NOMO-1 treated with DMSO at 0.1 percent for 48 hours (cell line): ENCODE results near the gene APC2.

Experiments used
- DNase-seq: peaks from one replicate; lab custom pipeline; 2025; ENCODE audit not compliant: unreplicated experiment; lab: John Stamatoyannopoulos, UW

APC2 gene

GRCh38 chr19:1446713-1447481 lies 3.0 kb upstream of the APC2 start:
- no peak for DNase-seq

- DNase-seq = no peak
These were observed 2.4 kb upstream of the APC2 start for GRCh38 chr19:1447504-1447903.

- DNase-seq = no peak
These were observed 2.0 kb upstream of the APC2 start for GRCh38 chr19:1447944-1448343.

DNA sequence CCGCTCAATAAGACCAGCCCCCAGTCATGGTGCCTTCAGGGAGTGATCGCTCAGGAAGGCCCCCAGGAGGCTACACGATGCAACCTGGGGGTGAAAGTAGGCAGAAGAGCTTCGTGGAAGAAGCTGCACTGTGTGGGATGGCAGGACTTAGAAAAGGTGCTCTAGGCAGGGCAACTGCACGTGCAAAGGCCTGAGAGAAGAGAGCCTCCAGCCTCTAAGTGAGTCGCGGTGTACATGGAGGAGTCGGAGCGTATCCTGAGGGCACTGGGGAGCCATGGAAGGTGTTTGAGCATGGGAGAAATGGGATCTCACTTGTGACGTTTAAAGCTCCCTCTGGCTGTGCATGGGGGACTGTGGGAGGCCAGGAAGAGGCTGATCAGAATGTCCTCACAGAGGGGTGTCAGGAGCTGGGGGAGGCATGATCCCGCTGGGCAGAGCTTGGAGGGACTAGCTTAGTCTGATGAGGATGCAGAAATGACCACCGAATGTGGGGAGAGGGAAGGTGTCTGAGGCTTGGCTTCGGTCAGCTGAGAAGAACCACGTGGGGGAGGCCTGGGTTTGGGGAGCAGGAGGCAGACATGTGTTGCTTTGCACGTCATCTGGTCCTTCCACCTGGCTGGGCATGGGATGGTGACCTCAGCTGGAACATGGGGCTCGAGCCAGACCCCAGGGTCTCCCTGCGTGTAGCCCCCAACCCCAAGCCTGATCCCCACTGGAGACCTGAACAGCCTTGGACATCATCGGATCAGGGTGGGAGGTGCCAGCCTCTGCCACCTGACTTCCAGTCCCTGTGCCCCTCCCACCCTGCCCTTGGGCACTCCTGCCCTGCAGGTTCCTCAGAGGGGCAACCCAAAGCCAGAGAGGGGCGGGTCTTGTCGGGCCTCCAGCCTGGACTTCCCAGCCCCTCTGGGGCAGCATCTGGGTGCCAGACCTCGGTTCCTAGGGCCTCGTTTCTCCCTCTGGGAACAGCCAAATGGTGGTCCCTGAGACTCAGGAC lies 1.1 kb downstream of the APC2 start:
- DNase-seq = no peak

- no peak for DNase-seq
These were observed 2.2 kb downstream of the APC2 start for GRCh38 chr19:1451916-1452801.

DNA sequence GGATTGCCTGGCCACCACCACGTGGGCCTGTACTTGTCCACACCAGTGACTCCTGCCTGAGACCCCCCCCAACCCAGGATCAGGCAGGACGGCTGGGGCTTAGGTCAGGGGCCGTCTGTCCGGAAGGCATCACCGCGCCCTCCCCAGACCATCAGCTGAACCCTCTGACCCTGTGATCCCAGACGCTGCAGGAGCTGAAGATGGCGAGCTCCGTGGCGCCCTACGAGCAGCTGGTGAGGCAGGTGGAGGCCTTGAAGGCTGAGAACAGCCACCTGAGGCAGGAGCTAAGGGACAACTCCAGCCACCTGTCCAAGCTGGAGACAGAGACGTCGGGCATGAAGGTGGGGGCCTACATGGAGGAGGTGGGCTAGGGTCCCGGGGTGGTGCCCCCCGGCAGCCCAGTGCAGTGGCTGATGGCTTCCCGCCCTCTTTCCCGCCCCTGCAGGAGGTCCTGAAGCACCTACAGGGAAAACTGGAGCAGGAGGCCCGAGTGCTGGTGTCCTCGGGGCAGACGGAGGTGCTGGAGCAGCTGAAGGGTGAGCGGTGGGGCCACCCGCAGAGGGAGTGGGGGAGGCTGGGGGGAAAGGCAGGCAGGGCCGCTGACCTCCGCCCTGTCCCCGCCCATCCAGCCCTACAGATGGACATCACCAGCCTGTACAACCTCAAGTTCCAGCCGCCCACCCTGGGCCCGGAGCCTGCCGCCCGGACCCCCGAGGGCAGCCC lies 3.0 kb downstream of the APC2 start:
- no peak for DNase-seq

GRCh38 chr19:1453525-1454364 lies 3.8 kb downstream of the APC2 start:
- DNase-seq = no peak

DNA sequence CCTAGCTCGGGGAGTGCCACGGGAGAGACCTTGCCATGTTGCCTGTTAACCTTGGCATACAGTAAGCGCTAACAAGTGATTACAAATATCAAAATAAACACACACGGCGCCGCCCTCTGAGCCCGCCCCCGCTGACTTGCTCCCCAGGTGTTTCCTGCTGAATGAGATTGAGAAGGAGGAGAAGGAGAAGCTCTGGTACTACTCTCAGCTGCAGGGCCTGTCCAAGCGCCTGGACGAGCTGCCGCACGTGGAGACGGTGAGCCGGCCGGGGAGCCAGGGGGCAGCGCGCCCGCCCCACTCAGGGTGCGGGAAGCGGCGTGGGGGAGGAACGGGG lies 5.0 kb downstream of the APC2 start:
- no peak for DNase-seq

DNA sequence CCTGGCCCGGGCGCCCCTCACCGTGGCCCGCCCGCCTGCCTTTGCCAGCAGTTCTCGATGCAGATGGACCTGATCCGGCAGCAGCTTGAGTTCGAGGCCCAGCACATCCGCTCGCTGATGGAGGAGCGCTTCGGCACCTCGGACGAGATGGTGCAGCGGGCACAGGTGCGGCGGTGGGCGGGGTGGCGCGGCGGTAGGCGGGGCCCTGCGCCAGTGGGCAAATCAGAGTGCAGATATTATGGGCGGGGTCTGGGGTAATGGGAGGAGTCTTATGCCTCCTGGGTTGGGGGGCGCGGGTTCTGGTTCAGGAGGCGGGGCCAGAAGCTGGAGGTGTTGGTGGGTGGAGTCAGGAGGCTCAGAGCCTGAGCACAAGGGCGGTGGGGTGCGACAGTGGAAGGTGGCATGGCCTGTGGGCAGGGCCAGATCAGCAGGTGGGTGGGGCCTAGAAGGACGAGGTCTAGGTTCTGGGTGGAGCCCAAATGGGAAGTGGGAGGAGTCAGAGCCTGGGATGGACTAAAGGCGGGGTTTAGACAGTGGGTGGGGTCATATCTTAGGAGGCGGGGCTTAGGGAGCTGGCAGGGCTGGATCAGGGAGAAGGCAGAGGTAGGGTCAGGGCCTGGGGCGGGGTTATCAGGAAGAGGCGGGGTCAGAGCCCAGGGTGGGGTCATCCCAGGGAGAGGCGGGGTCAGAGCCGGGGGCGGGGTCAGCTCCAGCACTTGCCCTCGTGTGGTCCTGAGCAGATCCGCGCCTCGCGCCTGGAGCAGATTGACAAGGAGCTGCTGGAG lies 5.6 kb downstream of the APC2 start:
- no peak for DNase-seq

DNA sequence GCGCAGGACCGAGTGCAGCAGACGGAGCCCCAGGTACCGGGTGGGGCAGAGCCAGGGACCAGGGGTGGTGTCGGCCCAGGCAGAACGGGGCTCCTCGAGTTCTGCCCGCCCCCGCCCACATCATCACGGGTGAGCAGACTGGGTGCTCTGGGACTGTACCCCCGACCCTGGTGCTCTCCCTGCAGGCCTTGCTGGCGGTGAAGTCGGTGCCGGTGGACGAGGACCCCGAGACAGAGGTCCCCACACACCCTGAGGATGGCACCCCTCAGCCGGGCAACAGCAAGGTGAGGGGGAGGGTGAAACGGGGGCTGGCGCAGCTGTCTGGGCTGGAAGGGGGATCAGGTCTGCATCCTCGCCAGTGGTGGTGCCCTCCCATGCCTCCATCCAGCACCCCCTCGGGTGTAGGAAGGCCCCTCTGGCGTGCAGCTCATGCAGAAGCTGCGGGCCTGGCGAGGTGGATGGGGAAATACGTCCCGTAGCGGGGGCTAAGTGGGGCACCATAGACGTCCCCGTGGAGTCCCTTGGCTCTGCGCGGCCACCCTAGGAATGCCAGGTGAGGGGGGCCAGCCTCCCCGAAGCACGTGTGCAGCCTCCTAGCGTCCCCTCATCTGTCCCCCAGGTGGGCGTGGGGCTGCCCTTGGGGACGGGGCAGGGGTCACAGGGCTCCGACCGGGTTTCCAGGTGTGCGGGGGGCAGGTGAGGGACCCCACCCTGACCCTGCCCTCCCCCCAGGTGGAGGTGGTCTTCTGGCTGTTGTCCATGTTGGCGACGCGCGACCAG lies 6.4 kb downstream of the APC2 start:
- DNase-seq = no peak

- no peak for DNase-seq
These were observed 7.3 kb downstream of the APC2 start for GRCh38 chr19:1457031-1457739.

- DNase-seq = no peak
These were observed 8.0 kb downstream of the APC2 start for GRCh38 chr19:1457892-1458291.

- DNase-seq = peak; percentile 33
These were observed 9.6 kb downstream of the APC2 start for GRCh38 chr19:1459479-1459878.

DNA sequence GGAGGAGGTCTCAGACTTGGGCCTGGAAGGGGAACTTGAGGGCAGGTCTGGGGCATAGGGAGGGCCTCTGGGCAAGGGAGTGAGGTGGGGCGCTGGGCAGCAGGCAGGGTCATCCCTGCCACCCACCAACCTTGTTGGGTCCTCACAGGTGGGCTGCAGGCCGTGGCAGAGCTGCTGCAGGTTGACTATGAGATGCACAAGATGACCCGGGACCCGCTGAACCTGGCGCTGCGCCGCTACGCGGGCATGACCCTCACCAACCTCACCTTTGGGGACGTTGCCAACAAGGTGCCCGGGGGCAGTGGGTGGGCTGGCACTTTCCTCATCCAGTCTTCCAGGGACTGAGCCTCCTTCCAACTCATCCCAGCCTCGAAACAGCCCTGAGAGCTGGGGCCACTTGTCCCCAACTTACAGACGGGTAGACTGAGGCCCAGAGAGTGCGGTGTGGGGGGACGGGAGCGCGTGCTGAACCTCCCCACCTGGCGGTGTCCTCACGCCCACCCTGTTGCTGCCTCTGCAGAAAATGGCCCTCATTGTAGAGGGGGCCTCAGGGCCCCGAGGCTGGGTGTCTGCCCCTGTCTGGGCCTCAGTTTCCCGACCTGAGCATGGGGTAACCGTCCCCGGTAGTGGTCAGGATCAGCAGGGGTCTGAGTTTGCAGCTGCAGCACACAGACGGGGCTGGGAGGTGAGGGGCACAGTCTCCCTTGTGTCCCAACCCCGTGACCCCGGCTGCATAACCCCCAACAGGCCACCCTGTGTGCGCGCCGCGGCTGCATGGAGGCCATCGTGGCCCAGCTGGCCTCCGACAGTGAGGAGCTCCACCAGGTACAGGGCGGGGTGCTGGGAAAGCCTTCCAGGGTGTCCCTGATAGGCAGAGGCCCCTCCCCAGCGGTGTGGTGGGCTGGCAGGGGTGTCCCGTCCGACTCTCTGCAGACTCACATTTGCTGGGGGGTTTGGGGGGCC lies 10.4 kb downstream of the APC2 start:
- no peak for DNase-seq

DNA sequence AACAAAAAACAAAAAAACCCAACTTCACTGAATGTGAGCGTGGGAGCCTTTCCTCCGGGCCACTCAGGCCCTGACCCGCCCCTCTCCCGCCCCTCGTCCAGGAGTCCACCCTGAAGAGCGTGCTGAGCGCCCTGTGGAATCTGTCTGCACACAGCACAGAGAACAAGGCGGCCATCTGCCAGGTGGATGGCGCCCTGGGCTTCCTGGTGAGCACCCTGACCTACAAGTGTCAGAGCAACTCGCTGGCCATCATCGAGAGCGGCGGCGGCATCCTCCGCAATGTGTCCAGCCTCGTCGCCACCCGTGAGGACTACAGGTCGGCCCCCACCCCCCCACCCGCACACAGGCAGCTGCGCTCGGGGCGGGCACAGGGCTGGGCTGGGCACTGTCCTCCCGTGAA lies 11.9 kb downstream of the APC2 start:
- DNase-seq = no peak
